Erythroblast (primary cell): ENCODE results near the gene KCNMA1.
A peak's percentile ranks its signal among the peaks of the same experiment; 100 is the strongest.

ENCODE experiments used
- DNase-seq, 2 experiments: peaks; one replicate each; lab custom pipeline; 2025; lab: John Stamatoyannopoulos, UW
- GATA1 ChIP-seq: IDR thresholded peaks from 2 replicates; pipeline ENCODE4 v1.6.1; 2011; ENCODE audit warnings: low read depth, mild to moderate bottlenecking, control low read depth, low read length, moderate library complexity
- POLR2A ChIP-seq: IDR thresholded peaks from 2 replicates; pipeline ENCODE4 v1.6.1; 2011; ENCODE audit warnings: mild to moderate bottlenecking, low read length

Gene KCNMA1

GRCh38 chr10:77333610-77334340 is 303.8 kb downstream of the KCNMA1 start:
- DNase-seq, result no peak
- TF ChIP-seq GATA1 (no peak), POLR2A (no peak)

DNA sequence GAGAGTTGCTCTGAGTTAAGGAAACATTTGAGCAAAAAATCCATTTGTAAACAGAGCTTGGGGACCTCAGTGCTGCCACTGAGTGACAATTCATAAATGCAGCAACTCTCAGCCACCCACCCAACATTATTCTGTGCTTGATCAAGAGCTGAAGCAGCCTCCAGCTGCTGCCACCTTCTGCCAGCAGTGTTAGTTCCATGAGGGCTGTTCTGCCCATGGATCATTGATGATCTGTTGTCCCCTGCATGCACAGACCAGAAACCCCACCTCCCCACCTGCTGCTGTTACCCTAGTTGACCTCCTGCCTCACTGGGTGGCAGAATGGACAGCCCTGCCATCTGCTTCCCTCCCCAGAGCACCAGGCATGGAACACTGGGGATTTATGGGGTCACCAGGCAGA is 305.4 kb downstream of the KCNMA1 start:
- DNase-seq, result no peak
- no peak for TF ChIP-seq POLR2A
- TF ChIP-seq GATA1, result no peak

DNA sequence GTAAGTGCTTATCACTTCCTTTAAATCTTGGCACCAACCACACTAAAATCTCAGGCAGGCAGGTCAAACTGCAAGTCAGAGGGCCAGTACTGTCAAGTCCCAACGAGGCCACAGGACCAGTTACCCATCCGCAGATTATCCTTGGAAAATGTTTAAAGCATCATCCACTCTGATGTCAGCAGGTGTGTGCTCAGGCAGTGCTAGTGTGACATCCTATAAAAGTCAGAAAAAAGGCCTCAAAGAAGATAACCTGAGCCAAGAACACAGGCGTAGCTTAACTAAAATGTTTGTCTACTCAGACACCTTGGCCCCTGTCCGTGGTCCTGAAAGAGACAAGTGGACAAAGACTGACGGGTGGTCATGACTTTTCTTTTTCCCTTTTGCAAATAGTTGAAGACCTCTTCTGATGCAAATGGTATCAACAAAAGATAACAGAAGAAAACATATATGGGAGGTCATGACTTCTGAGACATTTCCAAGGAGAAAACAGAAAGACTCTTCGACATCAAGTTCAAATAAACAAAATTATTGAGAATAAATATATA is 309.3 kb downstream of the KCNMA1 start:
- TF ChIP-seq GATA1, result no peak
- TF ChIP-seq POLR2A, result no peak
- peak; percentile 2 to 26 for DNase-seq

GRCh38 chr10:77325233-77325537 is 312.4 kb downstream of the KCNMA1 start:
- DNase-seq, result no peak
- TF ChIP-seq GATA1 (no peak), POLR2A (no peak)

DNA sequence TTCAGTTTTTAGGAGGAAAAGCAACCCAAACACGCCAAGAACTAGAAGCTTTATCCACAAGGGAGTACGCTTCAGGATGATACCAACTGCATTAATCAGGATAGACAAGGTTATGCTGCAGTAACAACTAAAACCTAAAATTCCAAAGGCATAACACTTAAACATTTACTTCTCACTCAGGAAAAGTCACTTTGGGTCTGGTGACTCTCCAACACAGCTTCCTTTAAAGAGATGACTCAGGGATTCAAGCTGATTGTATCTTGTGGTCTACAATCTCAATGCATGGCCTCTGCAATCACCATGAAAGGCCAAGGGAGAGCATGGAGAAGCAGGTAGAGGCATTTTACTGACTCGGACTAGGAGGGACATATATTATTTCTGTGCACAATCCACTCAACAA is 315.8 kb downstream of the KCNMA1 start:
- DNase-seq, result no peak
- TF ChIP-seq GATA1 (no peak), POLR2A (no peak)

DNA sequence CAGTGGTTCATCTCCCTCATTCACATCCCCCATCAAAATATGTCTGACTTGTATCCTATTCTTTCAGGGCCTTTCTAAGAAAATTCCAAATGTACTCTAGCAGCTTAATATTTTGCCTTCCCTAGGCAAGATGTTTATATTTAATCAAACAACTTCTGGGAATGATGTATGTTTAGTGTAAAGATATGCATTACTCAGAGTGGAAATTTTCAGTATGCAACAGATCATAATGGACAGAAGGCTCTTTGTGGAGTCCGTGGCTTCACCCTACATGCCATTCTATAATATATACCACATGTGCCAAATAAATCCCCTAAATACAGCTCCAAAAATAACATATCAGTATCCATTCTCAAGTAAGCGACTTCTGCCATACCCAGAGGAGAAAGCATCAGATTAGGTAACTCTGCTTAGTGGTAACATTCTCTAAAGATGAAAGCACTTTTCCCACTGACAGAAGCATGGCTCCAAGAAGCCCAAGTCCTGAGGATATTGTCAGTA is 316.6 kb downstream of the KCNMA1 start:
- TF ChIP-seq POLR2A (no peak), GATA1 (no peak)
- DNase-seq, result no peak

DNA sequence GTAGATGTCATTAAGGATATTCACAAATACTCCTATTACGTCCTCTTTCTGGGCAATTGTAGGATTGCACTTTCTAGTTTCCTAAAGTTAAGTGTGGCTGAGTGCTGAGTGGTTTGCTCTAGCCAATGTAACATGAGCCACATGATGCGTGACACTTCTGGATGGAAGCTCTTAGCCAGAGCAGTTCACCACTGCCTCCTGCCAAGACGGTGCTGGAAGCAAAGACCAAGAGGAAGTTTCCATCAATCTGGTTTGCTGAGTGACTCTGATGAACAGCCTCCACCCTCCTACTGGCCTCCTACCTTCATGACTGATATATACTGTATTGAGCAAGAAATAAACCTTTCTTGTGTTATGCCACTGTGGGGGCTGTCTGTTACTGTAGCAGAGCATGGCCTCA is 318.1 kb downstream of the KCNMA1 start:
- no peak for TF ChIP-seq GATA1
- no peak for TF ChIP-seq POLR2A

GRCh38 chr10:77318739-77319138 is 318.9 kb downstream of the KCNMA1 start:
- TF ChIP-seq POLR2A, result no peak
- TF ChIP-seq GATA1, result no peak
- DNase-seq, result no peak

More for the DNA sequence above, 318.1 kb downstream of the KCNMA1 start:
- no peak for DNase-seq

DNA sequence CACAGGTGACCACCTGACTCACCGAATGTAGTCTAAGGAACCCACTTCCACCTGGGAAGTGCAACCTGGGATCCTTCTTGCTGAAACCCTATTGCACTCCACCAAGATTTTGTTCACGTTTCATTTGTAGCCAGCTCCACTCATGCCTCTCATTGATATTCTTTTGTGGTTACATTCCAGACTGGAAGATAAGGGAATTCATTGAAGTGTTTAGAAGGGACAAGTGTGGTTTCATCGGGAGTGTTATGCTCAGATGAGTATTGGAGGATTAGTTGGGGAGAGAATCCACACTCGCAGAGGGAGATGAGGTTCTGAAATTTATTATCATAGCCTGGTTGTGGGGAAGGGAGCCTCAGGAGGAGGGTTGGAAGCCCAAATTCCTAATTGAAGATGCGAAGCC is 320.4 kb downstream of the KCNMA1 start:
- DNase-seq, result no peak
- TF ChIP-seq POLR2A (no peak), GATA1 (no peak)

GRCh38 chr10:77315496-77316129 is 322.0 kb downstream of the KCNMA1 start:
- TF ChIP-seq GATA1, result no peak
- TF ChIP-seq POLR2A, result no peak

DNA sequence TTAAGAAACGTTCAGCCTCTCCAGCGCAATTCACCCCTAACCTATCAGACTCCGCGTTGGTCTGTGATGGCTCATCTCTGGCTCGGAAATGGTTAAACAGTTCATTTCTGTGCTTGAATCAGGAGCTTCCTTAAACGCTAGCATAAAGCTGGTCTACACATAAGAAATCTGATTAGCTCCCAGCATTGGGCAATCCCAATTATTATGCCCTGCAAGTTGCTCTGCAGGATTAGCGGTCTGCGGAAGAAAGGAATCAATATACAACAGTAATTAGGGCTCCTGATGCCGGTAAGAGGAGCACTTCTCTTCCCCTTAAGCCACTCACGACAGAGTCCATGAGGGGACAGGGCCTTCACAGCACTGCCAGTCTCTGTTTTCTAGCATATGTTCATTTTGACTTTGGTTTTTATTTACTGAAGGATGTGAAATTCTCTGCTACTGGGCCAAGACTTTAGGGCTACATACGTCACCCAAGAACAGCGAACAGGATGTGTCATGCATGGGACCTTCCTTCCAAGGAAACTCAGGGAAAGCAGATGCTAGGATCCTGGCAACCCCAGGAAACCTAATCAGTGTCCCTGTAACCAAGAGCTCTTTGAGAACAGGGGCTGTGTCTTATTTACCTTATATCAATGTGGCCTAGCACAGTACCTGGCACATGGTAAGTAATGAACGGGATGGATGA is 324.4 kb downstream of the KCNMA1 start:
- DNase-seq, result no peak
- TF ChIP-seq POLR2A, result no peak
- TF ChIP-seq GATA1, result no peak

More at GRCh38 chr10:77315496-77316129, 322.0 kb downstream of the KCNMA1 start:
- DNase-seq, result no peak

- DNase-seq, result no peak
- TF ChIP-seq POLR2A (no peak), GATA1 (no peak)
Observed at GRCh38 chr10:77311186-77311585, 326.4 kb downstream of the KCNMA1 start.

DNA sequence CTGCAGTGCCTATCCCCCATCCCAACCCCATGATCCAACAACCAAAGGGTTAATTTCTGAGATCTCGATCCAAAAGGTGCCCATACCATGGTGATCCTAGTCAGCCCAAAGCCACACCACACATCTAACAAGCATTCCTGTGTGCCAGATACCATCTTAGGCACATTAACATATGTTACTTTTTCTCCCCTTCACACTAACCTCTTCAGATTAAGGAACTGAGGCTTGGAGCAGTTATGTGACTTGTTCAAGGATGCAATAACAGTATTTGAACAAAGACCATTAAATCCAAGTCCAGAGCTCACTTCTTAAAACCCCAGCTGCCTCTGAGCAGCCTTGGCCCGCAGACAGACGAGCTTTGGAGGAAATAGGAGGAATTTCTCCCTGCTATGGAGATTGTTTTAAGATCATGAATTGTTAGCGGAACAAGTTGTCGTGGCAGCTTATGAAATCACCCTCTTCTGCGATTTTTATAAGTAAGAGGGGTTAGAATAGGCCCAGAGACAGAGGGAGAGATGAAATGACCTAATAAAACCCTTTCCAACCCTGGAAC is 327.2 kb downstream of the KCNMA1 start:
- no peak for DNase-seq
- no peak for TF ChIP-seq POLR2A
- no peak for TF ChIP-seq GATA1

GRCh38 chr10:77309509-77309908 is 328.1 kb downstream of the KCNMA1 start:
- DNase-seq, result no peak
- TF ChIP-seq GATA1, result no peak
- TF ChIP-seq POLR2A, result no peak
